A549 (cell line): ENCODE measurements around the gene LAMTOR4. TPM values are rescaled to one million over a fixed set of nuclear protein-coding genes. Genes with fewer than 3 reads are reported as not detected.
"Not testable (repeated sequence)": the region's sequence is repeated elsewhere in the genome, so short reads cannot be mapped to it uniquely, and the experiment has no call there.

Experiments used
- ATAC-seq, 2 experiments: fragments of 200-7000 bp in 1 of 2; fragments of >200 bp in 1 of 2; cut with Nextera tagmentation in 1 of 2; cut with Tn5 transposase in 1 of 2; 3 replicates each; pipeline versions ENCODE4 v1.8.0 to v1.9.1; 2018 to 2020; ENCODE audit warnings: mild to moderate bottlenecking in 1 of 2, moderate library complexity in 1 of 2
- CTCF ChIA-PET: fragments of 300-600 bp; sonication (Branson Sonifier 250); formaldehyde crosslinking; extraction: SDS; loops from one replicate; lab custom pipeline; 2021; ENCODE audit warnings: antibody characterized with exemption, inconsistent platforms; lab: Yijun Ruan, JAX
- POLR2A ChIA-PET: fragments of 350-600 bp; formaldehyde crosslinking; extraction: SDS; loops from one replicate; lab custom pipeline; 2021; ENCODE audit warnings: antibody characterized with exemption, inconsistent platforms; lab: Yijun Ruan, JAX
- DNase-seq, 2 experiments: peaks; one replicate each; pipeline versions ENCODE4 v3.0.0 to v3.0.0-alpha.2; 2011 to 2016; ENCODE audit warnings: low read depth in 1 of 2, low spot score in 1 of 2
- FAIRE-seq: peaks from 2 replicates; lab custom pipeline; 2011; peaks lifted over from hg19 to GRCh38; lab: Jason Lieb, UNC
- H3K27ac ChIP-seq, 2 experiments: fragments of >200 bp; sonication (Bioruptor Twin); formaldehyde crosslinking; 3 replicates each; pipeline ENCODE4 v1.5.1; 2016 to 2017
- H3K4me1 ChIP-seq: fragments of >200 bp; sonication (Bioruptor Twin); formaldehyde crosslinking; 3 replicates; pipeline ENCODE4 v1.6.1; 2016
- H3K4me2 ChIP-seq: fragments of >200 bp; sonication (Bioruptor Twin); formaldehyde crosslinking; 3 replicates; pipeline ENCODE4 v1.6.1; 2016
- H3K4me3 ChIP-seq: fragments of >200 bp; sonication (Bioruptor Twin); formaldehyde crosslinking; 3 replicates; pipeline ENCODE4 v1.5.1; 2016
- H3K9me3 ChIP-seq: fragments of >200 bp; sonication (Bioruptor Twin); formaldehyde crosslinking; 3 replicates; pipeline ENCODE4 v1.6.1; 2016
- BHLHE40 ChIP-seq: IDR thresholded peaks from 2 replicates; pipeline ENCODE4 v1.6.1; 2012; ENCODE audit warnings: low read depth, low read length, inconsistent platforms
- CBX8 ChIP-seq: fragments of 200-600 bp; sonication (generic); IDR thresholded peaks from 2 replicates; pipeline ENCODE4 v1.6.1; 2016
- CEBPB ChIP-seq, 2 experiments: fragments of >200 bp in 1 of 2; sonication (Bioruptor Twin) in 1 of 2; formaldehyde crosslinking in 1 of 2; IDR thresholded peaks; 2 replicates each; pipeline ENCODE4 v1.6.1; 2012 to 2016
- CHD4 ChIP-seq: fragments of 200-600 bp; sonication (generic); IDR thresholded peaks from 2 replicates; pipeline ENCODE4 v1.6.1; 2016; ENCODE audit warnings: antibody characterized with exemption, mild to moderate bottlenecking, borderline replicate concordance
- EHF ChIP-seq: fragments of 250-450 bp; sonication (Bioruptor Pico); IDR thresholded peaks from 2 replicates; pipeline ENCODE4 v1.5.0; 2020; ENCODE audit warnings: mild to moderate bottlenecking
- EHMT2 ChIP-seq: fragments of 200-600 bp; sonication (generic); IDR thresholded peaks from 2 replicates; pipeline ENCODE4 v1.6.1; 2016; ENCODE audit warnings: antibody characterized with exemption, low read depth, mild to moderate bottlenecking, moderate library complexity
- EP300 ChIP-seq, 2 experiments: fragments of >200 bp; sonication (Bioruptor Twin); formaldehyde crosslinking; IDR thresholded peaks; 2 replicates in 1 of 2; 3 replicates in 1 of 2; pipeline ENCODE4 v1.6.1; 2016 to 2017
- ESRRA ChIP-seq: fragments of 150-350 bp; IDR thresholded peaks from 2 replicates; pipeline ENCODE4 v1.6.1; 2014; ENCODE audit warnings: mild to moderate bottlenecking, low read length, borderline replicate concordance
- FOSB ChIP-seq: fragments of 250-450 bp; sonication (Bioruptor Pico); IDR thresholded peaks from 2 replicates; pipeline ENCODE4 v1.5.0; 2020; ENCODE audit warnings: mild to moderate bottlenecking, moderate library complexity
- HOXA7 ChIP-seq: fragments of 250-450 bp; sonication (Bioruptor Pico); IDR thresholded peaks from 2 replicates; pipeline ENCODE4 v1.5.0; 2020; ENCODE audit warnings: mild to moderate bottlenecking, moderate library complexity
- HOXB13 ChIP-seq: fragments of 250-450 bp; sonication (Bioruptor Pico); IDR thresholded peaks from 2 replicates; pipeline ENCODE4 v1.5.0; 2020; ENCODE audit warnings: low read depth, mild to moderate bottlenecking, moderate library complexity
- JUN ChIP-seq, 2 experiments: fragments of >200 bp; sonication (Bioruptor Twin); formaldehyde crosslinking; IDR thresholded peaks; 2 replicates in 1 of 2; 3 replicates in 1 of 2; pipeline ENCODE4 v1.6.1; 2016 to 2017
- KDM1A ChIP-seq: fragments of 200-600 bp; sonication (generic); IDR thresholded peaks from 2 replicates; pipeline ENCODE4 v1.6.1; 2016; ENCODE audit warnings: low read depth, mild to moderate bottlenecking
- KDM5A ChIP-seq: fragments of 200-600 bp; sonication (generic); IDR thresholded peaks from 2 replicates; pipeline ENCODE4 v1.6.1; 2016; ENCODE audit warnings: antibody characterized with exemption, mild to moderate bottlenecking
- MAFK ChIP-seq: fragments of 450-650 bp; IDR thresholded peaks from 2 replicates; pipeline ENCODE4 v1.6.1; 2014; ENCODE audit not compliant: partially characterized antibody
- NFE2L2 ChIP-seq: fragments of 150-350 bp; conservative IDR thresholded peaks from 2 replicates; pipeline ENCODE4 v1.6.1; 2014; ENCODE audit warnings: low read length
- NPAS2 ChIP-seq: fragments of 250-450 bp; sonication (Bioruptor Pico); IDR thresholded peaks from 2 replicates; pipeline ENCODE4 v1.8.0; 2022; ENCODE audit warnings: mild to moderate bottlenecking, moderate library complexity, borderline replicate concordance
- PHF8 ChIP-seq: fragments of 200-600 bp; sonication (generic); IDR thresholded peaks from 2 replicates; pipeline ENCODE4 v1.6.1; 2016; ENCODE audit warnings: low read depth, mild to moderate bottlenecking, antibody characterized with exemption, moderate library complexity, borderline replicate concordance
- POLR2A ChIP-seq: IDR thresholded peaks from 2 replicates; pipeline ENCODE4 v1.6.1; 2012; ENCODE audit warnings: mild to moderate bottlenecking, low read length
- RCOR1 ChIP-seq: fragments of 150-350 bp; IDR thresholded peaks from 2 replicates; pipeline ENCODE4 v1.6.1; 2014; ENCODE audit warnings: antibody characterized with exemption, low read length, low read depth
- TFCP2L1 ChIP-seq: fragments of 250-450 bp; sonication (Bioruptor Pico); IDR thresholded peaks from 2 replicates; pipeline ENCODE4 v1.5.0; 2021; ENCODE audit warnings: mild to moderate bottlenecking
- ZC3H11A ChIP-seq: fragments of 450-650 bp; IDR thresholded peaks from 2 replicates; pipeline ENCODE4 v1.6.1; 2014; ENCODE audit warnings: antibody characterized with exemption, mild to moderate bottlenecking
- ZNF302 ChIP-seq: fragments of 250-450 bp; sonication (Bioruptor Pico); IDR thresholded peaks from 2 replicates; pipeline ENCODE4 v1.9.0; 2021; ENCODE audit warnings: inconsistent platforms, mild to moderate bottlenecking, moderate library complexity
- ZSCAN20 ChIP-seq: fragments of 250-450 bp; sonication (Bioruptor Pico); IDR thresholded peaks from 2 replicates; pipeline ENCODE4 v1.8.0; 2022; ENCODE audit warnings: mild to moderate bottlenecking, moderate library complexity
- WGBS: methylation state at CpG from one replicate; pipeline ENCODE4 v1.1.6; 2017; ENCODE audit errors: missing lambda C conversion rate; 5-methylcytosine and 5-hydroxymethylcytosine counted together
- polyA plus RNA-seq, 4 experiments: library from polyadenylated mRNA; depleted of rRNA in 3 of 4; stranded (reverse); fragments of >200 nt; fragmentation: RNase III in 1 of 4; extraction: RNeasy Plus Mini Kit Qiagen cat#74134 plus additional on column Dnase treatment in 1 of 4; gene quantifications; 2 replicates in 3 of 4; 3 replicates in 1 of 4; pipeline ENCODE4 v1.2.3, GENCODE V29; 2011 to 2017
- TF ChIP-seq, protein P1 (sequence below): fragments of 450-650 bp; IDR thresholded peaks from 2 replicates; pipeline ENCODE4 v1.6.1; 2014; ENCODE audit warnings: antibody characterized with exemption
- TF ChIP-seq, protein P2 (sequence below): fragments of 250-450 bp; sonication (Bioruptor Pico); IDR thresholded peaks from 2 replicates; pipeline ENCODE4 v1.5.0; 2020; ENCODE audit warnings: low read depth, mild to moderate bottlenecking, moderate library complexity
- TF ChIP-seq, protein P3 (sequence below): IDR thresholded peaks from 2 replicates; pipeline ENCODE4 v1.6.1; 2012

LAMTOR4 gene
- polyA plus RNA-seq, 2 of the 4 experiments (the other 2 are of a cell fraction) = 123 to 177 TPM

DNA sequence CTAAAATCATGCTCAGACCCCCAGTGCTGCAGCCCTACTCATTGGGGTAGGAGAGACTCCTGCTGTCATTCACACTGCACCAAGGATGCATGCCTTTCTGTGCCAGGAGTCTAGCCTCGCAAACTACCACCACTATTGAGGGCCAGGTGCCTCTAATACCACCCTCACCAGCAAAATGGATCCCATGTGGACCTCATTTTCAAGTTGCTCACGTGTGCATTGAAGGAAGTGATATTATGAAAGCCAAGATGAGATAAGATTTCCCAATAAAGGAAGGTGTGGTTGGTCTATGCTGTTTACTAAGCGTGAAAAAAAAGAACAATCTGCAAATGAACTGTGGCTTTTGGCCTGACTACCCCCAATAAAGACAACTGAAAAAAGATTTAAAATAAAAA lies 7.2 kb upstream of the LAMTOR4 start:
- no peak overlapping the region for H3K27ac ChIP-seq
- TF ChIP-seq, protein P1, sequence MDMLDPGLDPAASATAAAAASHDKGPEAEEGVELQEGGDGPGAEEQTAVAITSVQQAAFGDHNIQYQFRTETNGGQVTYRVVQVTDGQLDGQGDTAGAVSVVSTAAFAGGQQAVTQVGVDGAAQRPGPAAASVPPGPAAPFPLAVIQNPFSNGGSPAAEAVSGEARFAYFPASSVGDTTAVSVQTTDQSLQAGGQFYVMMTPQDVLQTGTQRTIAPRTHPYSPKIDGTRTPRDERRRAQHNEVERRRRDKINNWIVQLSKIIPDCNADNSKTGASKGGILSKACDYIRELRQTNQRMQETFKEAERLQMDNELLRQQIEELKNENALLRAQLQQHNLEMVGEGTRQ = no peak
- TF ChIP-seq HOXA7 (no peak), PHF8 (no peak), EP300 (IDR thresholded peaks at IDR 0.05) (no peak), EHMT2 (no peak), ZC3H11A (no peak), KDM1A (no peak), TFCP2L1 (CRISPR knock-in tag) (no peak), RCOR1 (no peak), BHLHE40 (no peak), NFE2L2 (no peak), POLR2A (no peak), CHD4 (no peak), FOSB (CRISPR knock-in tag) (no peak), HOXB13 (CRISPR knock-in tag) (no peak)
- TF ChIP-seq, all 56 proteins: peak for 0
- FAIRE-seq (no peak), DNase-seq (no peak), ATAC-seq (no peak)
- 68% methylated on average over 3 of the region's 3 CpGs for WGBS
- Histone ChIP-seq H3K4me1 (no peaks in the 10 kb centered on the region), H3K4me3 (no peak overlapping the region), H3K4me2 (no peak overlapping the region), H3K9me3 (no peaks in the 10 kb centered on the region)
- ChIA-PET CTCF (interaction anchor here (0.7 to 23.1 kb wide), 2 partner anchors 7 to 10 kb away, joined by 3 to 245 read pairs; no protein-coding TSS in a partner anchor), POLR2A (no interaction called here)

DNA sequence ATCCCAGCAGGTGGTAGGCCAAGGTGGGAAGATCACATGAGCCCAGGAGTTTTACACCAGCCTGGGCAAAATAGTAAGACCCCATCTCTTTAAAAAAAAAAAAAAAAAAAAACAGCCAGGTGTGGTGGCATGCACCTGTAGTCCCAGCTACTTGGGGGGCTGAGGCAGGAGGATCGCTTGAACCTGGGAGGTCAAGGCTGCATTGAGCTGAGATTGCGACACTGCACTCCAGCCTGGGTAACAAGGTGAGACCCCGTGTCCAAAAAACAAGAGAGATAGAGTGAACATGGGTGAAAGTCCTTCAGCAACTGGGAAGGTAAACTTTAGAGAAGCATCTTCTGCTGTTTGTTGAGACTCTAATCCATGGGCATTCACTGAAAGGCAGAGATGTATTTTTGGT lies 6.3 kb upstream of the LAMTOR4 start:
- no peaks in the 10 kb centered on the region for H3K4me1 ChIP-seq
- H3K27ac ChIP-seq = no peak overlapping the region
- DNase-seq = no peak
- FAIRE-seq = no peak
- H3K4me3 ChIP-seq = no peak overlapping the region
- POLR2A ChIA-PET = no interaction called here
- TF ChIP-seq MAFK (no peak), ZNF302 (CRISPR knock-in tag) (no peak), HOXA7 (no peak), ZSCAN20 (CRISPR knock-in tag) (no peak), NPAS2 (CRISPR knock-in tag) (no peak), CBX8 (no peak), ESRRA (no peak), KDM5A (no peak), CEBPB (IDR thresholded peaks at IDR 0.05) (no peak), JUN (IDR thresholded peaks at IDR 0.05) (no peak), EHF (CRISPR knock-in tag) (no peak)
- TF ChIP-seq, protein P1 = no peak
- TF ChIP-seq, protein P2, sequence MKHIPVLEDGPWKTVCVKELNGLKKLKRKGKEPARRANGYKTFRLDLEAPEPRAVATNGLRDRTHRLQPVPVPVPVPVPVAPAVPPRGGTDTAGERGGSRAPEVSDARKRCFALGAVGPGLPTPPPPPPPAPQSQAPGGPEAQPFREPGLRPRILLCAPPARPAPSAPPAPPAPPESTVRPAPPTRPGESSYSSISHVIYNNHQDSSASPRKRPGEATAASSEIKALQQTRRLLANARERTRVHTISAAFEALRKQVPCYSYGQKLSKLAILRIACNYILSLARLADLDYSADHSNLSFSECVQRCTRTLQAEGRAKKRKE = no peak
- TF ChIP-seq, protein P3, sequence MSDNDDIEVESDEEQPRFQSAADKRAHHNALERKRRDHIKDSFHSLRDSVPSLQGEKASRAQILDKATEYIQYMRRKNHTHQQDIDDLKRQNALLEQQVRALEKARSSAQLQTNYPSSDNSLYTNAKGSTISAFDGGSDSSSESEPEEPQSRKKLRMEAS = no peak
- TF ChIP-seq, all 56 proteins: peak for 0
- no peak; a peak in 1 of 6 replicates for ATAC-seq
- H3K9me3 ChIP-seq = no peaks in the 10 kb centered on the region
- H3K4me2 ChIP-seq = no peak overlapping the region
- CTCF ChIA-PET = interaction anchor here (0.8 to 23.1 kb wide), 2 partner anchors 8 to 76 kb away, joined by 3 to 245 read pairs; no protein-coding TSS in a partner anchor
- WGBS = 62% methylated on average over 3 of the region's 3 CpGs

DNA sequence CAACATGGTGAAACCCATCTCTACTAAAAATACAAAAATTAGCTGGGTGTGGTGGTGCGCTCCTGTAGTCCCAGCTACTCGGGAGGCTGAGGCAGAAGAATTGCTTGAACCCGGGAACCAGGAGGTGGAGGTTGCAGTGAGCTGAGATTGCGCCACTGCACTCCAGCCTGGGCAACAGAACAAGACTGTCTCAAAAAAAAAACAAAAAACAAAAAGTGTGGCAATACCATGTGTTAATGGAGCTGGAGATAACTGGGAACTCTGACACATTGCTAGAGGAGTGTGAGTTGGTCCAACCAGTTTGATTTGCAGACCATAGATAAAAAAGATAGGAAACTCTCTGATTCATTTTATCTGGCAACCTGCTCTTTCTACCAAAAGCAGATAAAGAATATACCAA lies 2.4 kb upstream of the LAMTOR4 start:
- CTCF ChIA-PET = interaction anchor here (0.6 to 23.1 kb wide), 4 partner anchors 12 to 92 kb away, joined by 3 to 245 read pairs (median 3); no protein-coding TSS in a partner anchor
- not testable (repeated sequence) for DNase-seq, ATAC-seq, H3K4me1 ChIP-seq, H3K4me3 ChIP-seq, H3K9me3 ChIP-seq, H3K27ac ChIP-seq, FAIRE-seq, H3K4me2 ChIP-seq
- POLR2A ChIA-PET = interaction anchor here (0.6 kb wide), 1 partner anchor 1745 kb away, joined by 3 read pairs; no protein-coding TSS in a partner anchor
- WGBS = 86% methylated on average over 4 of the region's 4 CpGs
